ENCODE results near the gene TPCN2.

GRCh38 chr11:69014898-69015549 lies 33.7 kb upstream of the TPCN2 start:
- TF ChIP-seq CTCF (conservative IDR thresholded peaks at IDR 0.05; ENCODE audit: low read depth, low read length) = no peak
- TF ChIP-seq RAD21 (IDR thresholded peaks at IDR 0.05; ENCODE audit: low read length) = no peak
- TF ChIP-seq, protein P1, sequence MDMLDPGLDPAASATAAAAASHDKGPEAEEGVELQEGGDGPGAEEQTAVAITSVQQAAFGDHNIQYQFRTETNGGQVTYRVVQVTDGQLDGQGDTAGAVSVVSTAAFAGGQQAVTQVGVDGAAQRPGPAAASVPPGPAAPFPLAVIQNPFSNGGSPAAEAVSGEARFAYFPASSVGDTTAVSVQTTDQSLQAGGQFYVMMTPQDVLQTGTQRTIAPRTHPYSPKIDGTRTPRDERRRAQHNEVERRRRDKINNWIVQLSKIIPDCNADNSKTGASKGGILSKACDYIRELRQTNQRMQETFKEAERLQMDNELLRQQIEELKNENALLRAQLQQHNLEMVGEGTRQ (IDR thresholded peaks at IDR 0.05; ENCODE audit: low read depth, low read length) = no peak
- no peak for TF ChIP-seq CEBPB (IDR thresholded peaks at IDR 0.05; ENCODE audit: low read depth, low read length)
- no peak for TF ChIP-seq POLR2A (IDR thresholded peaks at IDR 0.05; ENCODE audit: low read depth, low read length)
- no peak for TF ChIP-seq FOS (IDR thresholded peaks at IDR 0.05; ENCODE audit: low read depth, low read length)
- no peak for TF ChIP-seq RFX5 (IDR thresholded peaks at IDR 0.05; ENCODE audit: low read depth, low read length)
- TF ChIP-seq MAFK (IDR thresholded peaks at IDR 0.05; ENCODE audit: low read depth, low read length) = no peak
- no peak for TF ChIP-seq CHD1 (IDR thresholded peaks at IDR 0.05; ENCODE audit: low read depth, low read length)
- no peak for TF ChIP-seq NFE2L2 (IDR thresholded peaks at IDR 0.05; ENCODE audit: low read depth, low read length)
- no peak for TF ChIP-seq SMC3 (IDR thresholded peaks at IDR 0.05; ENCODE audit: low read depth, low read length)
- TF ChIP-seq, protein P2, sequence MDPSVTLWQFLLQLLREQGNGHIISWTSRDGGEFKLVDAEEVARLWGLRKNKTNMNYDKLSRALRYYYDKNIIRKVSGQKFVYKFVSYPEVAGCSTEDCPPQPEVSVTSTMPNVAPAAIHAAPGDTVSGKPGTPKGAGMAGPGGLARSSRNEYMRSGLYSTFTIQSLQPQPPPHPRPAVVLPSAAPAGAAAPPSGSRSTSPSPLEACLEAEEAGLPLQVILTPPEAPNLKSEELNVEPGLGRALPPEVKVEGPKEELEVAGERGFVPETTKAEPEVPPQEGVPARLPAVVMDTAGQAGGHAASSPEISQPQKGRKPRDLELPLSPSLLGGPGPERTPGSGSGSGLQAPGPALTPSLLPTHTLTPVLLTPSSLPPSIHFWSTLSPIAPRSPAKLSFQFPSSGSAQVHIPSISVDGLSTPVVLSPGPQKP (IDR thresholded peaks at IDR 0.05; ENCODE audit: borderline replicate concordance, low read depth, low read length) = no peak

Measured in IMR-90 (cell line).